ENCODE results near the gene UXT. TPM values are rescaled to one million over a fixed set of nuclear protein-coding genes. Genes with fewer than 3 reads are reported as not detected.
A peak's percentile ranks its signal among the peaks of the same experiment; 100 is the strongest.

Gene UXT
- total RNA-seq, 1 donor from 2014 or later = 87.5 TPM

DNA sequence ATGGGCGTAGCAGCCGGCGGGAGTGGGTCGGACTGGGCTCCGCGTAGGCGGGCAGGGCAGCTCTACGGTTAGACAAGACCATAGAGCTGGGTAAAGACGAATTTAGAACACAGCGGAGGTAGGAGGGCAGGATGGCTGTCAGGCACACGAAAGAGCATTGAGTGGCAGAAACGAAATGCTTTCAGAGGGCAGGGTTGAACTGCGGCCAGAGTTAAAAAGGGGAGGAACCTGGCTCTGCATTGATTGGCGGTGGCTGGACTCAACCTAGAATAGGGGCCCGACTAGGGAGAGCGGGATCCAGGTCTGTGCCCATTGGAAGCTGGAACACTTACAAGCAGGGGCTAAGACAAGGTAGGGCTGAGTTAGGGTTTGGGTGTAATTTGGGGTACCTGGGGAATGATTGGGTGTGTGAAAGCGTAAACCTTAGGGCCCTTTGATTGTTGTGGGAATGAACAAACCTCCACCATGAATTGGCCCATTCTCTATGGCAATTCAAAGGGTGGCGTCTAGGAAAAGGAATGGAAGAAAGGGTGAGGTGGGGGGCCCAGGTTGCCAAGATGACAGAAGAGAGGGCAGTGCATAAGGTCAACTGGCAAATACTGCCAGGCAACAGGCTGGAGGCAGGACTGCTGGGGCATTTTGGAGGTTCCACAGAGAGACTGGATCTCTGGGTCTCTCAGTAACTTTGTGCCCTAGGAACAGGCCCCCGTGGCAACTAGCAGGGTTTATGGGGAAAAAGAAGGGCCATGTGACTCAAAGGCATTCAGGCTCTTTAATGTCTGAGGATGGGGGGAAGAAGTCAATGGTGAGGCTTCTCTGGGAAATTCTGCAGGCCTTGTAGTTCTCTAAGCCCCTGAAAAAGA, 7.7 kb downstream of the UXT start:
- Mint-ChIP-seq H3K27ac (peak overlapping the region; percentile 98), H3K36me3 (peaks cover 17% of the 10 kb centered on the region), H3K4me1 (ENCODE audit: unreplicated experiment) (peaks cover 15% of the 10 kb centered on the region), H3K27me3 (no peaks in the 10 kb centered on the region), H3K9me3 (peaks cover 7% of the 10 kb centered on the region), H3K4me3 (peak overlapping the region; percentile 97)
- no peak for DNase-seq (ENCODE audit: extremely low spot score, unreplicated experiment)
- TF ChIP-seq, protein P1, sequence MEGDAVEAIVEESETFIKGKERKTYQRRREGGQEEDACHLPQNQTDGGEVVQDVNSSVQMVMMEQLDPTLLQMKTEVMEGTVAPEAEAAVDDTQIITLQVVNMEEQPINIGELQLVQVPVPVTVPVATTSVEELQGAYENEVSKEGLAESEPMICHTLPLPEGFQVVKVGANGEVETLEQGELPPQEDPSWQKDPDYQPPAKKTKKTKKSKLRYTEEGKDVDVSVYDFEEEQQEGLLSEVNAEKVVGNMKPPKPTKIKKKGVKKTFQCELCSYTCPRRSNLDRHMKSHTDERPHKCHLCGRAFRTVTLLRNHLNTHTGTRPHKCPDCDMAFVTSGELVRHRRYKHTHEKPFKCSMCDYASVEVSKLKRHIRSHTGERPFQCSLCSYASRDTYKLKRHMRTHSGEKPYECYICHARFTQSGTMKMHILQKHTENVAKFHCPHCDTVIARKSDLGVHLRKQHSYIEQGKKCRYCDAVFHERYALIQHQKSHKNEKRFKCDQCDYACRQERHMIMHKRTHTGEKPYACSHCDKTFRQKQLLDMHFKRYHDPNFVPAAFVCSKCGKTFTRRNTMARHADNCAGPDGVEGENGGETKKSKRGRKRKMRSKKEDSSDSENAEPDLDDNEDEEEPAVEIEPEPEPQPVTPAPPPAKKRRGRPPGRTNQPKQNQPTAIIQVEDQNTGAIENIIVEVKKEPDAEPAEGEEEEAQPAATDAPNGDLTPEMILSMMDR (conservative IDR thresholded peaks at IDR 0.05) = no peak

DNA sequence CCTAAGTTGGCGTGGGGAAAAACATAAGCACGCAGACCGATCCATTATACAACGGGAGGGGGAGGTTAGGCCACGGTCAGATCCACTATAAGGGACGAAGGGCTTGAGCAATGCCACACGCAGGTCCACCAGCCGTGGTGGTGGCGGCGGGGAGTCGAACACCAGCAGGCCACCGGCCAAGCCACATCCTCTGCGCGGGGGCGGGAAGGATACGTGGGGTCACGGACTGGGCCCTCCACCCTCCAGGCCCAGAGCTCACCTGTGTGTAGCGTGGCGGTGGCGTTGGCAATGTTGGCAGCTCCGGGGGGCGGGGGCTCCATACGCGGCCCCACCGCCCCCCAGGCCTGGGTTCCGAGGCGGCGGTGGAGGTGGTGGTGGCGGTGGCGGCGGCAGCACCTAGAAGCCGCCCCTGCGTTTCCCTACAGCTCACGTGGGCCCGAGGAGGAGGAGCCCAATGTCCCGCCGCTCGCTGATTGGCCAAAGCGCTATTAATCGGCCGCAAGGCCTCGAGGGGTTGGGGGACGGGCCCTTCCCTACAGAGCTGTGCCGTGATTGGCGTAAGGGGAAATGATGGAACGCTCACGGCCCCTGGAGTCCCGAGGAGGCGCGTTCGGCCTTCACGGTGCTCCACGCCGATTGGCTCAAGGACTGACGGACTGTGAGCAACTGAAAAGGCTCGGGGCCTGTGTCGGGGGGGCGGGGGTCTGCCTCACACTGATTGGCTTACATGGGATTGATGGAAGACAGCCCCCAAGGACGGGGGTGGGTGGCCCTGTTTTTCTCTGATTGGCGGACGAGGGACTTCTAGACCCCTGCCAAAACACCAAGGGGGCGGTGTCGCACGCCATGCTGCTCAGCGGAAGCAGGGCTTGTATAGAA, 8.6 kb downstream of the UXT start, which contains the start of gene ELK1:
Gene ELK1 (minus strand): TSS at position 400 of the 879 bp plus-strand sequence. CDS start 9,122 bp downstream, outside the sequence.
- Mint-ChIP-seq H3K27me3 (no peaks in the 10 kb centered on the region), H3K4me1 (ENCODE audit: unreplicated experiment) (peaks cover 15% of the 10 kb centered on the region), H3K9me3 (peaks cover 7% of the 10 kb centered on the region), H3K4me3 (peak within 1 kb of the TSS; percentile 97), H3K36me3 (peaks cover 17% of the 10 kb centered on the region), H3K27ac (peak within 1 kb of the TSS; percentile 98)
- DNase-seq (ENCODE audit: extremely low spot score, unreplicated experiment) = peak; percentile 89
- TF ChIP-seq, protein P1 (conservative IDR thresholded peaks at IDR 0.05) = no peak

- TF ChIP-seq, protein P1 (conservative IDR thresholded peaks at IDR 0.05) = no peak
- Mint-ChIP-seq H3K4me3 (peak overlapping the region; percentile 97), H3K9me3 (peaks cover 7% of the 10 kb centered on the region), H3K36me3 (peaks cover 17% of the 10 kb centered on the region), H3K27ac (no peak overlapping the region), H3K4me1 (ENCODE audit: unreplicated experiment) (peaks cover 17% of the 10 kb centered on the region), H3K27me3 (no peaks in the 10 kb centered on the region)
- DNase-seq (ENCODE audit: extremely low spot score, unreplicated experiment) = no peak
Measured at GRCh38 chrX:47649781-47650163, 9.2 kb downstream of the UXT start.

- H3K4me1 Mint-ChIP-seq (ENCODE audit: unreplicated experiment) = peaks cover 20% of the 10 kb centered on the region
- DNase-seq (ENCODE audit: extremely low spot score, unreplicated experiment) = no peak
- peak overlapping the region; percentile 97 for H3K4me3 Mint-ChIP-seq
- TF ChIP-seq, protein P1 (conservative IDR thresholded peaks at IDR 0.05) = no peak
- H3K27me3 Mint-ChIP-seq = no peaks in the 10 kb centered on the region
- peaks cover 17% of the 10 kb centered on the region for H3K36me3 Mint-ChIP-seq
- H3K9me3 Mint-ChIP-seq = peaks cover 7% of the 10 kb centered on the region
- peak overlapping the region; percentile 45 for H3K27ac Mint-ChIP-seq
Measured at GRCh38 chrX:47649271-47649670, 9.7 kb downstream of the UXT start.

DNA sequence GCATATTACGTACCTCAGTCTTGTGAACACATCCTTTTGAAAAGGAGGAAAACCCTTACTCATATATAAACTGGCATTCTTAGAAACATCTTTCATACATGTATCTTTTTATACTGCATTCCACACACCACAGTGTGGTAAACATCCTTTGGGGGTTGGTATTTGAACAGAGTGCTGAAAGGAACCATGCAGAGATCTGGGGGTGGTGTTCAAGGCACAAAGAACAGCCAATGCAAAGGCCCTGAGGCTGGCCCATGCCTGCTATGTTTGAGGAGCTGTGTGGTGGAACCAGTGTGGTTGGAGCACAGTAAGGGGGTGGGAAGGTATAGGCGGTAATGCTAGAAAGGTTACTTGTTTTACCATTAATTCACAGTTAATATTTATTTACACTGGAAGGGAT, 10.6 kb downstream of the UXT start:
- H3K9me3 Mint-ChIP-seq = peaks cover 7% of the 10 kb centered on the region
- DNase-seq (ENCODE audit: extremely low spot score, unreplicated experiment) = no peak
- TF ChIP-seq, protein P1 (conservative IDR thresholded peaks at IDR 0.05) = no peak
- no peak overlapping the region for H3K27ac Mint-ChIP-seq
- peak overlapping the region; percentile 97 for H3K4me3 Mint-ChIP-seq
- peaks cover 17% of the 10 kb centered on the region for H3K36me3 Mint-ChIP-seq
- no peaks in the 10 kb centered on the region for H3K27me3 Mint-ChIP-seq
- H3K4me1 Mint-ChIP-seq (ENCODE audit: unreplicated experiment) = peaks cover 20% of the 10 kb centered on the region

Data from type B pancreatic cell (in vitro differentiated cells).